ENCODE measurements around the gene JPT2.

DNA sequence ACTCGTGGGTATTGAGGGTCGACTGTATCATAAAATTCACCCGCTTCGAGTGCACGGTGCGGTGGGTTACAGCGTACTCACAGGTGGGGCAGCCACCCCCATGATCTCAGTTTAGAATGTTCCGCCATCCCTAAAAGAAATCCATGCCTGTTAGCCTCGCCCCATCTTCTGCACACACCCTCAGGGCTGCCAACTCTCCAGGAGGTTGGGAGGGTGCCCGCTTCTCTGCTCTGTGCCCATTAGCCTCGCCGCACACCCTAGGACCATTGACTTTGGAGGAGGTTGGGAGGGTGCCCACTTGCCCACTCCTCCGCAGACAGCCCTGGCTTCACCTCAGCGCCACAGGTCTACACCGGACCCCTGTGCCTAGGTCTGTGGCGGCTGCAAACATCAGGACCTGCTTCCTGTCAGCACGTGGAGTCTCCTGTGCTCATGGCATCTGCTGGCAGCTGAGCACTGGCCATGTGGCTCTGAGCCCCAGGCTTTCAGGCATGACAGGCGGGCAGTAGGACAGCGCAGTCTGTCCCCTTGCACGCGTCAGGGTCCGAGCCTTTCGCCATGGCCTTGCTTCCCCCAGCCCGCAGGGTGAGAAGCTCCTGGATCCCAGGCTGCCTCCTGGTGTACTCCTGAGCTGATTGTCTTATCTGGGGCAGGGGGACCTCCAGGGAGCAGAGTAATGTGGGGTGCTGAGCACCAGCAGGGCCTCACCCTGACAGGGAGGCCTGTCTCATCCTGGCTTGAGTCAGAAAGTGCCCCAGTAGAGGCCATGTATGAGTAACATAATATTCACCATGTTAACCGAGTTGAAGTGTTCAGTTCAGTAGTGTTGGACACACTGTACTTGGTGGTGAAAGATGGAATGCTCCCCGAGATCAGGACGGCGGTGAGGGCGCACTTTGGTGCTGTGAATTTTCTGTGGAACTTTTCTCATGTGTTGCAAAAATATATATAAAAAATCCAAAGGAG lies 71.4 kb downstream of the JPT2 start:
- TF ChIP-seq POLR2AphosphoS5 (IDR thresholded peaks at IDR 0.05) (no peak), POLR2A (IDR thresholded peaks at IDR 0.05) (no peak)
- TF ChIP-seq, protein P1, sequence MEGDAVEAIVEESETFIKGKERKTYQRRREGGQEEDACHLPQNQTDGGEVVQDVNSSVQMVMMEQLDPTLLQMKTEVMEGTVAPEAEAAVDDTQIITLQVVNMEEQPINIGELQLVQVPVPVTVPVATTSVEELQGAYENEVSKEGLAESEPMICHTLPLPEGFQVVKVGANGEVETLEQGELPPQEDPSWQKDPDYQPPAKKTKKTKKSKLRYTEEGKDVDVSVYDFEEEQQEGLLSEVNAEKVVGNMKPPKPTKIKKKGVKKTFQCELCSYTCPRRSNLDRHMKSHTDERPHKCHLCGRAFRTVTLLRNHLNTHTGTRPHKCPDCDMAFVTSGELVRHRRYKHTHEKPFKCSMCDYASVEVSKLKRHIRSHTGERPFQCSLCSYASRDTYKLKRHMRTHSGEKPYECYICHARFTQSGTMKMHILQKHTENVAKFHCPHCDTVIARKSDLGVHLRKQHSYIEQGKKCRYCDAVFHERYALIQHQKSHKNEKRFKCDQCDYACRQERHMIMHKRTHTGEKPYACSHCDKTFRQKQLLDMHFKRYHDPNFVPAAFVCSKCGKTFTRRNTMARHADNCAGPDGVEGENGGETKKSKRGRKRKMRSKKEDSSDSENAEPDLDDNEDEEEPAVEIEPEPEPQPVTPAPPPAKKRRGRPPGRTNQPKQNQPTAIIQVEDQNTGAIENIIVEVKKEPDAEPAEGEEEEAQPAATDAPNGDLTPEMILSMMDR (IDR thresholded peaks at IDR 0.05), result no peak
